Right lobe of liver (tissue), 6 donors: ENCODE measurements around the gene MRPL24. TPM values are rescaled to one million over a fixed set of nuclear protein-coding genes. Genes with fewer than 3 reads are reported as not detected.

Experiments
- ATAC-seq, 4 donors: fragments of 200-7000 bp; cut with Tn5 transposase; one replicate each; pipeline ENCODE4 v1.9.1; 2020; ENCODE audit warnings: mild to moderate bottlenecking in 4 of 4, moderate library complexity in 4 of 4
- DNase-seq, 3 donors: peaks; one replicate each; pipeline ENCODE4 v3.0.0-alpha.2; 2020
- H3K27ac ChIP-seq, 3 donors: fragments of 200-600 bp; one replicate each; pipeline ENCODE4 v1.8.0; 2022
- H3K27me3 ChIP-seq, 2 donors: fragments of 200-600 bp; one replicate each; pipeline ENCODE4 v1.8.0; 2022
- H3K36me3 ChIP-seq, 4 donors: fragments of 200-600 bp; sonication (generic) in 1 of 4; one replicate each; pipeline versions ENCODE4 v1.5.1 to v1.8.0; 2017 to 2022; ENCODE audit warnings: control low read depth in 1 of 4
- H3K4me1 ChIP-seq, 4 donors: fragments of 200-600 bp; sonication (generic) in 1 of 4; one replicate each; pipeline versions ENCODE4 v1.5.1 to v1.8.0; 2017 to 2022; ENCODE audit warnings: control low read depth in 1 of 4
- H3K4me3 ChIP-seq, 3 donors: fragments of 200-600 bp; one replicate each; pipeline ENCODE4 v1.8.0; 2022
- H3K9me3 ChIP-seq, 4 donors: fragments of 200-600 bp; sonication (generic) in 1 of 4; one replicate each; pipeline versions ENCODE4 v1.5.1 to v1.8.0; 2017 to 2022; ENCODE audit warnings: control low read depth in 1 of 4
- CTCF ChIP-seq, 4 donors: fragments of 200-600 bp in 3 of 4; fragments of 450-650 bp in 1 of 4; IDR thresholded peaks; one replicate each; pipeline versions ENCODE4 v1.5.1 to v1.8.0; 2016 to 2022; ENCODE audit warnings: antibody characterized with exemption in 4 of 4, mild to moderate bottlenecking in 2 of 4
- POLR2A ChIP-seq: fragments of 450-650 bp; IDR thresholded peaks from one replicate; pipeline ENCODE4 v1.6.1; 2017; ENCODE audit warnings: antibody characterized with exemption, mild to moderate bottlenecking
- WGBS: methylation state at CpG from one replicate; pipeline ENCODE4 v1.1.6; 2018; ENCODE audit warnings: low coverage, low lambda C conversion rate; ENCODE audit not compliant: insufficient coverage; ENCODE audit errors: missing lambda C conversion rate; 5-methylcytosine and 5-hydroxymethylcytosine counted together
- intact Hi-C, 2 donors: fragments of 100-400 bp; cut with DNase I; formaldehyde crosslinking; loops; one replicate each; pipeline versions ENCODE4 v1.11.2 to v1.14.1; 2022
- total RNA-seq, 6 experiments: library from RNA; depleted of rRNA in 2 of 6; stranded (reverse); fragments of >200 nt in 2 of 6; fragmentation: NEBNext Ultra II Directional in 3 of 6; extraction: Animal tissue kit (Norgen Biotek cat#: 25700) in 3 of 6; gene quantifications; one replicate each; pipeline versions ENCODE4 v1.1.0 to v1.2.4, GENCODE V29; 2016 to 2023
- donor health status: DM: no; HTN: yes; CAD: no.
- donor health status: DM: no; HTN: no; CAD: no.
- donor health status: DM: no; HTN: no; CAD: no.
- donor health status: DM: no; HTN: yes; CAD: no.
- donor health status: DM: no; HTN: yes; CAD: no.

MRPL24 gene
- total RNA-seq, 6 experiments from 2014 or later: 47.2 to 83.2 (median 61.4) TPM

- Histone ChIP-seq H3K36me3 (no peaks in the 10 kb centered on the region), H3K9me3 (no peaks in the 10 kb centered on the region), H3K27me3 (no peaks in the 10 kb centered on the region), H3K4me3 (no peak overlapping the region), H3K4me1 (peaks cover 0 to 8% (median 0%) of the 10 kb centered on the region in 4 donors), H3K27ac (no peak overlapping the region)
- TF ChIP-seq CTCF (IDR thresholded peaks at IDR 0.05) (no peak), POLR2A (no peak)
- no peak for DNase-seq
- ATAC-seq: no peak
- WGBS: 77% methylated on average over 4 of the region's 5 CpGs
- intact Hi-C loops: no loop called here
Observed at GRCh38 chr1:156775799-156776198, 34.9 kb upstream of the MRPL24 start.

GRCh38 chr1:156773607-156774006, 32.7 kb upstream of the MRPL24 start:
- WGBS: 82% methylated on average over 3 of the region's 3 CpGs
- Histone ChIP-seq H3K4me3 (no peak overlapping the region), H3K36me3 (peaks cover 0 to 6% (median 0%) of the 10 kb centered on the region in 4 donors), H3K4me1 (peaks cover 0 to 20% (median 3%) of the 10 kb centered on the region in 4 donors), H3K27me3 (no peaks in the 10 kb centered on the region), H3K9me3 (no peaks in the 10 kb centered on the region), H3K27ac (no peak overlapping the region)
- ATAC-seq: no peak
- intact Hi-C loops: no loop called here
- no peak for DNase-seq
- no peak for TF ChIP-seq POLR2A
- TF ChIP-seq CTCF (IDR thresholded peaks at IDR 0.05): no peak

GRCh38 chr1:156772728-156773497, 32.0 kb upstream of the MRPL24 start:
- H3K27ac ChIP-seq: no peak overlapping the region
- WGBS: 67% methylated on average over 7 of the region's 9 CpGs
- peak; percentile 30 to 49 (median 46) for ATAC-seq
- H3K4me3 ChIP-seq: no peak overlapping the region
- no peaks in the 10 kb centered on the region for H3K9me3 ChIP-seq
- H3K36me3 ChIP-seq: peaks cover 0 to 6% (median 0%) of the 10 kb centered on the region in 4 donors
- TF ChIP-seq POLR2A: no peak
- TF ChIP-seq CTCF (IDR thresholded peaks at IDR 0.05): no peak
- H3K27me3 ChIP-seq: no peaks in the 10 kb centered on the region
- intact Hi-C loops: no loop called here
- no peak for DNase-seq
- peaks cover 0 to 24% (median 3%) of the 10 kb centered on the region in 4 donors for H3K4me1 ChIP-seq

GRCh38 chr1:156772222-156772621, 31.3 kb upstream of the MRPL24 start:
- Histone ChIP-seq H3K36me3 (peaks cover 0 to 6% (median 0%) of the 10 kb centered on the region in 4 donors), H3K27ac (no peak overlapping the region), H3K4me3 (no peak overlapping the region), H3K27me3 (no peaks in the 10 kb centered on the region), H3K4me1 (peaks cover 0 to 24% (median 3%) of the 10 kb centered on the region in 4 donors), H3K9me3 (no peaks in the 10 kb centered on the region)
- ATAC-seq: no peak
- TF ChIP-seq POLR2A (no peak), CTCF (IDR thresholded peaks at IDR 0.05) (no peak)
- intact Hi-C loops: no loop called here
- DNase-seq: no peak
- WGBS: 83% methylated on average over 2 of the region's 3 CpGs
